NCI-H1105 (cell line): ENCODE data around the gene CDC25A.
"Not testable (repeated sequence)": the region's sequence is repeated elsewhere in the genome, so short reads cannot be mapped to it uniquely, and the experiment has no call there.

Experiments used
- DNase-seq: peaks from one replicate; lab custom pipeline; 2025; lab: John Stamatoyannopoulos, UW

CDC25A gene

DNA sequence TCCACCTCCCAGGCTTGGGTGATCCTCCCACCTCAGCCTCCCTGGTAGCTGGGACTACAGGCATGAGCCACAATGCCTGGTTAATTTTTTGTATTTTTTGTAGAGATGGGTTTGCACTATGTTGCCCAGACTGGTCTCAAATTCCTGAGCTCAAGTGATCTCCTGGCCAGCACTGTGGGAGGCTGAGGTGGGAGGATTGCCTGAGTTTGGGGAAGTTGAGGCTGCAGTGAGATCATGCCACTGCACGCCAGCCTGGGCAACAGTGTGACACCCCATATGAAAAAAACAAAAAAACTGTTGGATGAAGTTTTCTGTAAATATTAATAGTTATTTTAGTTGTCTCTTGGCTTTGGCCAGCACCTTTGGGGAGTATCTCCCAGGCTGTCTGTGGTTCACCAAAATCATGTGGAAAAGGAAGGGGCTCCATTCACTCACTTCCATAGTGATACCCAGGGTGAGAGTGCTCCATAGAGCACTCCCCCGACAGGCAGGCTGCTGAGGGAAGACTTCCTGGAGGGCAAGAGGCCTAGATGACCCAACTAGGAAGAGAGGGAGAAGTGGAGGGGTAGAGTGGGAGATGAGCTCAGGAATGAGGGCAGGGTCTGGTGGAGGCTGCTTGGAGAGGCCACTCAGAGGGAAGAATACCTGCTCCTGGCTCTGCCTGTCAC is 47.1 kb downstream of the CDC25A start:
- DNase-seq, result no peak

DNA sequence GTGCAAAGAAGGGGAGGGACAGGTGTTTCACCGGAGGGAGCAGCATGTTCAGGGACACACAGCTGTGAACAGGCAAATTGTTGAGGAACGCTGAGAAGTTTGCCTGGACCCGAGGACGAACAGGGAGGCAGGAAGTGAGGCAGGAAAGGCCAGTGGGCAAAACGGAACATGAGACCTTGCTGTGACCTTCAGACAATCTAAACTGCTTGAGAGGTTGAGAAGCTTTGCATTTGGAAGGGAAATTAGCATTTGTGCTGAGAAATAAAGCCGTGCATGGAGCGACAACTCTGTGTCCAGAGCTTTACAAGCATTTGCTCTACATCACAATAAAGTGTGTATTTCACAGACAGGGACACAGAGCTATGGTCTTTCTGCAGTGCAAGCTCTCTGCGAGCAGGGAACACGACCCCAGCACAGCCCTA is 47.9 kb downstream of the CDC25A start:
- DNase-seq, result no peak

DNA sequence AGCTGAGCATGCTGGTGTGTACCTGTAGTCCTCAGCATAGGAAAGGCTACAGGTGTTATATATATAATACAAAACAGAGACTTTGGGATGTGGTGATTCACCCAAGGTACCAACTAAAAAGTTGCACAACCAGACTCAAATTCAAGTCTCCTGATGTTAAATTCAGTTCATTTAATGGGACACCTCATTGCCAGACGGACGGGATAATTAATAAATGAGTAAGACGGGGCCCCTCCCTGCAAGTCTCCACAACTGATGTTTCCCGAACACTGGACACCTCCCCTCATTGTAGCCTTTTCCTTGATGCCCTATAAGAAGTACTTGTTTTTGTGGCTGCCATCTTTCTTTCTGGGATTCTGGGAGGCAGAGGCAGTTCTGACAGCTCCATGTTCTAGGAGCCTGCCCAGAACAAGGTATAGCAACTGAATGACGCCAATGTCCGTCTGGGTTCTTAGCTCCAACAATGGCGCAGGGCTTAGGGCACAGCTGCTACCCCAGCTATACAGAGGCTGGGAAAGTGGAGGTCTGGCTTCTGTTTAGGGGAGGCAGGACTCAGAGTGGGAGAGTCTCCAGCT is 50.7 kb downstream of the CDC25A start:
- DNase-seq, result no peak

DNA sequence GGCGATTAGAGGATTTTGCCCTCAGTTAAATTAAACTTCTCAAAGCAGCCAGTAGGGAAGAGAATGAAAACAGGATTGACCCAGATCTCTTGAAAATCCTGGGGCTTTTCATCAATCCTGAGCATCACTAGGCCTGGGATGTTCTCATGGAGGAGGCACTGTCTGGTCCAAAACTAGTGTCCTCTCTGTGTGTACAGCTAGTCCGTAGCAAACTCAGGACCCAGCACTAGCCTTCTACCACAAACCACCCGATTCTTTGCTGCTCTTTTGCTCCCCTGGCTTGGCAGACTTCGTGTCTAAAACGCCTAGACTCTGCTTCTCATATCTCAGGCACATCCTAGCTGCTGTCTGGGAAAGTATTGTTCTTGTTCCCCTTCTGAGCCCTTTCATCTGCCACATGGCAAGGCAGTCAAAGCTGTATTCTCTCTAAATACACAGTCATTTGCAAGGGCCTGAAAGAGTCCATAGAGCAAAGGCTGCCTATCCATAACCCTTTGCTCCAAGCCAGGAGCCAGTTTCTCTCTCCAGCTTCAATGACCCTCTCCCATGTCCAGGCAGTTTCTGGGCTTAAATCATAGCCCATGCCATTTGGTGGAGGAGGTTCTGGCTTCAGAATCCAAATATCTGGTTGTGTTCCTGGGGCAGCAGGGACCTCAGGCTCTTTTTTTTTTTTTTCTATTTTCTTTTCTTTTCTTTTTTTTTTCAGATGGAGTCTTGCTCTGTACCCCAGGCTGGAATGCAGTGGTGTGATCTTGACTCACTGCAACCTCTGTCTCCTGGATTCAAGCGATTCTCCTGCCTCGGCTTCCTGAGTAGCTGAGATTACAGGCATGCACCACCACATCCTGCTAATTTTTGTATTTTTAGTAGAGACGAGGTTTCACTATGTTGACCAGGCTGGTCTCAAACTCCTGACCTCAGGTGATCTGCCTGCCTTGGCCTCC is 52.4 kb downstream of the CDC25A start:
- DNase-seq, result no peak

DNA sequence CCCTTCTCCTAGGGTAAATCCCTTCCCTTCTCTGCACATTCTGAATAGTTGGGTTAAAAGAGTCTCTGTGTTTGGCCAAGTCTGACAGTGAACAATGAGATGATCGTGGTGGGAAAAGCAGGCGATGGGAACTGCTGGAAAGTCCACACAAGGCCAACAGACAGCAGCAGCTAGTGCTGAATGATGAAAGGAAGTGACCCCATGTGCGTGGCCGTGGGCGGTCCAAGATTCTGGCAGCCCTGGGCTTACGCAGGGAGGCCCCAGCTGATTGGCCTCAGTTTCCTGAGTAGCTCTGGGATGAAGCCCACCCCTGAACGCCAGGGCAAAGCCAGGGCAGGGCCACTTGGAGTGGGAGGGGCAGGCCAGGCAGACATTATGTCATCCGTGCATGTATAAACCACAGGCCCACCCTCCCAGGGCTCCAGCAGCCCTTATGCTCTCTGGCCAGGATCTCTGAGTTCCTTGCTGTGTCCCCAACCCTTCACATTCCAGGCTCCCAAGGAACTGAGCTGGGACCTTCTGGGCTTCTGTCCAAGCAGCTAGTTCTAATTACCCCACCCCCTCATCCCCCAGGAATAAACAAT is 57.8 kb downstream of the CDC25A start:
- DNase-seq, result no peak

DNA sequence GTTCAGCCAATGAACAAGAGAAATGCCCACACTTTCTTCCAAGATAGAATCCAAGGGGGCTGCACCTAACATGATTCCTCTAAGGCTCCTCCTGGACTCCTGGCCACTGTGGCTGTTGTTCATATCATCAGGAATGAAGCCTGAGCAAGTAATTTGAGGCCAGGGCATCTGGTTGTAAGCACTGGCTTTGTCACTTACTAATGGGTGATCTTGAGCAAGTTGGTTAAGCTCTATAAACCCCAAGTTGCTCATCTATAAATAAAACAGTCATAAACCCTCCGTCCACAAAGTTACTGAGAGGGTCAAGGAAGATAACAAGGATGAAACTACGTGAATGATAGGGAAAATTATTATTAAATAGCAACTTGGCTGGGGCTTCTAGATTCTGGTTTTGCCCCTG is 58.3 kb downstream of the CDC25A start:
- DNase-seq, result no peak

DNA sequence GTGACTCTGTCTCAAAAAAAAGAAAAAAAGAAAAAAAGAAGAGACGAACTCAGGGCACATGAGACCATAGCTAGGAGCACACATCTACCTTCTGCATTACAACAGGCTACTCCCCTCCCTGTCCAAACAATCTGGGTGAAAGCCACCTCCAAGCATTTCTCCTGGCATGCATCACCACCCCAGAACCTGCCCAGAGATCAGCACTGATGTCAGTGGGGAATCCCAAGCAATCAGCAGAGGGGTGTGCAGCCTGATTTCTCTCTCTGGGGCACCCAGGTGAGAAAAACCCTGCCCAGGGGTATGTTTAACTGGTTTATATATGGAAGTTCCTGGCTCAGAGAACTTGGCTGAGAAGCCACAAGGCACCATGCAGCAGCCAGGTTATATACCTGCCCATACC is 59.4 kb downstream of the CDC25A start:
- DNase-seq, result no peak

DNA sequence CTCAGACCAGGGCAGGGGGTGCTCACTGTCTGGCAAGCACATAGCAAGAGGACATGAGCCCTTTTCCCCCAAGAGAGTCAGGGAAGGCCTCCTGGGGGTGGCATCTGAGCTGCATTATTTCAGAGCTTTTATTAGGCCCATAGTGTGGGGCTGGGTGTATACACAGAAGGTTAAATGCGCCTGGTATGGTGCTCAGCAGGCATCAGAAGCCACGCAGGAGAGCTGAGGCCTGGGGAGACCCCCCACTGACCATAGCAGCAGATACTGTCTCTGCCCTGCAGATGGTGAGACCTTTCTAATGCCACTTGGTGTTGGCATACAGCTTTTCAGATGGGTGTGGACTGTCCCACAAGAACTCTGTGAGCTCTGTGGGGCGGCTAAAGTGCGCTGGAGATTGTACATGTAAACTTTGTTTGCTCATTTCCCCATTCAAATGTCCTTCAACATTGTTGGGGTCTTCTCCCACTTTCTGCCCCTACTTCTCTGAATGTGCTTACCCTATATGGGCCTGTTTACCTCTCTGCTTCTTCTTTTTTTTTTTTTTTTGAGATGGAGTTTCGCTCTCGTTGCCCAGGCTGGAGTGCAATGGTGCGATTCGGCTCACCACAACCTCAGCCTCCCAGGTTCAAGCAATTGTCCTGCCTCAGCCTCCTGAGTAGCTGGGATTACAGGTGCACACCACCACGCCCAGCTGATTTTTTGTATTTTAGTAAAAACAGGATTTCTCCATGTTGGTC is 62.2 kb downstream of the CDC25A start:
- DNase-seq, result no peak

DNA sequence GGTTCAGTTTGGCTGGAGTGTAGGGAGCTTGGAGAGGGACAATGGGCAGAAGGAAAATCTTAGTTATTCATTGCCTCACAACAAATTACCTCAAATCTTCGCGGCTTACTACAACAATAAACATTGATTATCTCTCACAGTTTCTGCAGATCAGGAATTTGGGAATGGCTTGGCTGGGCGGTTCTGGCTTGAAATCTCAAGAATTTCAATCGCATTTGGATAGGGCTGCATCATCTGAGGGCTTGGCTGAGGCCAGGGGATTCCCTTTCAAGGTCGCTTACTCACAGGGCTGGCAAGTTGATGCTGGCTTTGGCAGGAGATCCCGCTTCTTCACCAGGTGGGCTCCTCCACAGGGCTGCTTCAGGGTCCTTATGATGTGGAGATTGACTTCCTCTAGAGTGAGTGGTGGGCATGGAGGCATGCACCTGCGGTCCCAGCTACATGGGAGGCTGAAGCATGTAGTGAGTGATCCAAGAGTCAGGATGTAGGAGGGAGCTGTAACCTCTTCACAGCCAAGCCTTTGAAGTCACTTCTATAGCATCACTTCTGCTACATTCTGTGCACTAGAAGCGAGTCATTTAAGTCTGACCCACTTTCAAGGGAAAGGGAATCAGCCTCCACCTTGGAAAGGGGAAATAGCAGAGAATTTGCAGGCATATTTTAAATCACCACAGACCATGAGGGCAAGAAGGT is 63.1 kb downstream of the CDC25A start:
- DNase-seq, result no peak

DNA sequence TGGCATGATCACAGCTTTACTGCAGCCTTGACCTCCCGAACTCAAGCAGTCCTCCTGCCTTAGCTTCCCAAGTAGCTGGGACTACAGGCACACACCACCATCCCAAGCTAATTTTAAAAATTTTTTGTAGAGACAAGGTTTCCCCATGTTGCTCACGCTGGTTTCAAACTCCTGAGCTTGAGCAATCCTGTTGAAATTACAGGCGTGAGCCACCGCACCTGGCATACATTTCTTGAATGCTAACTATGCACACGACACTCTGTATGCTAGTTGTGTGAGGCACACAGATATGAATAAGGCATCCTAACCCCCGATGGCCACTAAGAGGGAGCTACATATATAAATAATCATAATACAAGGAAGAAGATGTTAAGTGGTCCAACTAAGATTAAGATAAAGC is 64.9 kb downstream of the CDC25A start:
- no peak for DNase-seq

DNA sequence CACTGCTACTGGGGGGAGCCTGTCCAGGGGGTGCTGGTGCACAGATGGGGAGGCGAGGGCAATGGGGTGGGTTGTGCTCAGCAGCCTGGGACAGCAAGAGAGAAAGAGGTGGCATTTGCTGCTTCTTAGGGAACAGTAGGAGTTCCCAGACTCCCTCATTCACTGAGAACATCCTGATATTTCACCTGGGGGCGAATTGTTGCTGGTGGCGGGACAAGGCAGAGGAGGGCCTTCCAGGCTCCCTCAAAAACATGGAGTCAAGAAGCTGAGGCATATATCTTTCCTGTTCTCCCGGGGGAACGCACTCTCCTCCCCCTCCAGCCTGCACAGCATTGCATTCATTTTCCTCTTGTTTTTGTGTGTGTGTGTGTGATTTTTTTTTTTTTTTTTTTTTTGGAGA is 65.7 kb downstream of the CDC25A start:
- no peak for DNase-seq

DNA sequence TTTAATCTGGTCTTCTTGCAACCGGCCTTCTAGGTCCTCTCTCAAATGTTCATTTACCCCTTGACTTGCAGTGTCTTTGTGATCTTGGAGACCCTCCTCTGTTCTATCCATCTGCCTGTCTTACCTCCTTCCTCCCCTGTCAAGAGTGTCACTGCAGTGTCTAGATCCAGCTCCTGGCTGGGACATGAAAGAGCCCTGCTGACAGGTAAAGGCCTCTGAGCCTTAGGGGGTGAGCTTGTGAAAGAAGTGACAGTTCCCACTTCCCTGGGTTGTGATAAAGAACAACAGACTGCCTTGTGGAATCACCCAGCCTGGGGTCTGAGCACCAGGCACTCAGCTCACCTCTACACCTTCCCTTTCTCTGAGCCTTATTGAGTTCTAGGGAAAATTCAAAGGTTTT is 68.0 kb downstream of the CDC25A start:
- DNase-seq, result no peak

DNA sequence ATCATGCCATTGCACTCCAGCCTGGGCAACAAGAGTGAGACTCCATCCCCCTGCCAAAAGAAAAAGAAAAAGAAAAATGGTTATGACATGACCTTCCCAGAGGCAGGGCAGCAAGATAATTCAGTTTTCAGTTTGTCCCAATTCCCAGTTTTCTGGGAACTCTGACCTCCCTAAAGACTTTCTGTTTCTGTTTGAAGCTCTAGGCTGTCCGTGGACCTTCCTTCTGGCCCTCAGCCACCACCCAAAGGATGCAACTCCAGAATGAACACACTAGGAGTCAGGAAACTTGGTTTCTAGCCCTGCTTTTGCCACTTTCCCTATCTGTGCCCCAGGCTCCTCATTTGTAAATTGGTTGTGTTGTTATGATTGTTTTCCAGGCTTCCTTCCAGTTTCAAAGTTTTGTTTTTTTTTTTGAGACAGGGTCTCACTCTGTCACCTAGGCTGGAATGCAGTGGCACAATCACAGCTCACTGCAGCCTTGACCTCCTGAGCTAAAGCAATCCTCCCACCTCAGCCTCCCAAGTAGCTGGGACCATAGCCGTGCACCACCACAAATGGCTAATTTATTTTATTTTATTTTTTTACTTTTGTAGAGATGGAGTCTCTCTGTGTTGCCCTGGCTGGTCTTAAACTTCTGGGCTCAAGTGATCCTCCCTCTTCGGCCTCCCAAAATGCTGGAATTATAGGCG is 68.6 kb downstream of the CDC25A start:
- DNase-seq, result no peak

DNA sequence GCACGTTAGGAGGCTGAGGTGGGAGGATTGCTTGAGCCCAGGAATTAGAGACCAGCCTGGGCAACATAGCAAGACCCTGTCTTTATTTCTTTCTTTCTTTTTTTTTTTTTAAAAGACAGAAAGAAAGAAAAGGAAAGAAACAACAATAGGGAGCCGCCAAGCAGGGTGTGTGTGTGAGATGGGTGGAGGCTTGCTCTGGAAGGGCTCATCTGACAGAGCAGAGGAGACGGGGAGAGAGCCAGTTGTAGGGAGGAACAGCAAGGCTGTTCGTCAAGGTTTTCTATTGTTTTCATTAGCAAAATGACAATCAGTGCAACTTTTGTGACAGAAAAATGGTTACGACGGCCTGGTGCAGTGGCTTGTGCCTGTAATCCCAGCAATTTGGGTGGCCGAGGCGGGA is 69.3 kb downstream of the CDC25A start:
- no peak for DNase-seq

DNA sequence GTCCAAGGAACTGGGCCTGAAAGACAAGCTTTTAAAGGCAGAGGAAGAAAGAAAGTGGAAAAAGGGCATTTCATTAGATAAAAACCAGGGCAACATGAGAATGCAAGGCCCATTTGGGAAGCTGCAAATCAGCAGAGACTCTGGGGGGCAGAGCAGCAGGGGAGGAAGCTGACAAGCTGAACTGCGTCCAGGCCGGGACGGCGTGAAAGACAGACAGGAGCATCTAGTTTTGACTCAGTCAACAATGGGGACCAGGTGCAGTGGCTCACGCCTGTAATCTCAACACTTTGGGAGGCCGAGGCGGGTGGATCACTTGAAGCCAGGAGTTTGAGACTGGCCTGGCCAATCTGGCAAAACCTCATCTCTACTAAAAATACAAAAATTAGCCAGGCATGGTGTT is 69.9 kb downstream of the CDC25A start:
- no peak for DNase-seq

DNA sequence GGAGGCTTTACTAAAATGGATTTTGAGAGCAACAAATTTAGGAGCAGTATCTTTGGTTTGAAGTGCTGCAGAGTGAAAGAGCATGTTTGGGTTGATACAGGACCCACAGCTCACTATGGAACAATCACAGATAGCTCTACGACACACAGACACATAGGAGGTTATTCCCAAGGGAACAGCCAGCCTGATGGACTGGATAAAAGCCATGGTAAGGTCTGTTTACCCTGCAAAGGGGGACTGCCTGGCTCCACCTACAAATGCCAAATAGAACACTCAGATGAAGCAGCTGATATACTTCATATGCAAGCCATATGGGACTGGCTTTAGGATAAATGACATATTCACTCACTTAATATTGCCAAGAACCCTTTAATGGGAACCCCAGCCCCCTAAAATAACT is 75.4 kb downstream of the CDC25A start:
- DNase-seq, result no peak

DNA sequence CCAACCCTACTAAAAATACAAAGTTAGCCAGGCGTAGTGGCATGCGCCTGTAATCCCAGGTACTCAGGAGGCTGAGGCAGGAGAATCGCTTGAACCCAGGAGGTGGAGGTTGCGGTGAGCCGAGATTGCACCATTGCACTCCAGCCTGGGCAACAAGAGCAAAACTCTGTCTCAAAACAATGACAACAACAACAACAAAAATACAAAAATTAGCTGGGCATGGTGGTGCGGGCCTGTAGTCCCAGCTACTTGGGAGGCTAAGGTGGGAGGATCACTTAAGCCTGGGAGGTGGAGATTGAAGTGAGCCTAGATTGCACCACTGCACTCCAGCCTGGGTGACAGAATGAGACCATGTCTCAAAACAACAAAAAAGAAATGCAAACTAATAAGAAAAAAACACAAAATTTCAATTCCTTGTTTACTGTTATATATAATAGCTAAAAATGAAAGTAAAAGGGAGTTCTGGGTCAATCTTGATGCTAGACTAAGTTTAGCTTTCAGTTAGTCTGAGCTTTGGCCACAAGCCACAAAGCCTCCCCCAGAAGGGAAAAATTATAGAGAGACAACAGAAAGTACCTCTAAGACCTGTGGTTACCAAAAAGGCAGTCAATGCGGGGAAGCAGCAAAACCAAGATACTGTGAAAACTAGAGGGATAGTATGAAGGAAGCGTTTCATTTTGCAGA is 76.0 kb downstream of the CDC25A start:
- DNase-seq, result not testable (repeated sequence)

DNA sequence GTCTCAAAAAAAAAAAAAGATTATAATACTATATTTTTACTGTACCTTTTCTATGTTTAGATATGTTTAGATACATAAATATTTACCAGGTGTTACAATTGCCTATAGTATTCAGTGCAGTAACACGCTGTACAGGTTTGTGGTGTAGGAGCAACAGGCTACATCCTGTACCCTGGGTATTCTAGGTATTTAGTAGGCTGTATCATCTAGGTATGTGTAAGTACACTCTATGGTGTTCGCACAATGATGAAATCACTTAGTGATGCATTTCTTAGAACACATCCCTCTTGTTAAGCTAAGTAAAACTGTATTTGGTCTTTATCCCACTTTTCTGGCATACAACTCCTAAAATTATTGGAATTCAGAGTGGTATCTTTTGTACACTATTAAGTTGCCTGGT is 77.8 kb downstream of the CDC25A start:
- no peak for DNase-seq

DNA sequence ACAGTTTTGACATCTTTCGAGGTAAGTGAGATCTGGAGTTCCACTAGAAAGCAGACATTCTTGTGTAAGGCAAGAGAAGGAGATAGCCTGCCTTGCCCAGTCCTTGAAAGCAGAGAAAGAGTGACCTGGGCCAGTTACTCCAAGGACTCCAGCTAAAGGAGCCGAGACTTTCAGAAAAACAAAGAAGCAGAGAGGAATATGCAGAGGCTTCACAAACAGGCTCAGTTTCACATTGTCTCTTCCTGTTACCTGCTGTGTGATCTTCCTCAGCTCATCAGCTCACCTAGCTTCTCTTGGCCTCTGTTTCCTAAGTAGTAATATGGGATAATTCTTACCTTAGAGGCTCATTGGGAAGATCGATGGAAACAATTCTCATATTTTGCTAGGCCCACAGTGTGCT is 81.0 kb downstream of the CDC25A start:
- no peak for DNase-seq
